ENCODE data around the gene CHCHD2. TPM values are rescaled to one million over a fixed set of nuclear protein-coding genes. Genes with fewer than 3 reads are reported as not detected.
"Not testable (repeated sequence)": the region's sequence is repeated elsewhere in the genome, so short reads cannot be mapped to it uniquely, and the experiment has no call there.

The CHCHD2 gene
- total RNA-seq, 2 experiments from 2014 or later = 764 to 766 TPM

GRCh38 chr7:56104138-56104537, 2.1 kb downstream of the CHCHD2 start:
- DNase-seq; H3K27me3 Mint-ChIP-seq; H3K27ac Mint-ChIP-seq; H3K9me3 Mint-ChIP-seq; intact Hi-C loops (cut with micrococcal nuclease): not testable (repeated sequence)
- Mint-ChIP-seq H3K36me3 (peaks cover 45% of the 10 kb centered on the region), H3K4me1 (ENCODE audit: low read depth) (peaks cover 27% of the 10 kb centered on the region), H3K4me3 (peak overlapping the region; percentile 20)
- POLR2A ChIA-PET = interaction anchor here (0.8 kb wide), 1 partner anchor 31 kb away, joined by 5 read pairs; no protein-coding TSS in a partner anchor
- CTCF ChIA-PET = interaction anchor here (0.6 kb wide), 1 partner anchor 108 kb away, joined by 3 read pairs; no protein-coding TSS in a partner anchor

GRCh38 chr7:56099653-56100052, 6.6 kb downstream of the CHCHD2 start:
- H3K36me3 Mint-ChIP-seq = peaks cover 29% of the 10 kb centered on the region
- intact Hi-C loops (cut with micrococcal nuclease) = no loop called here
- no peak overlapping the region for H3K4me3 Mint-ChIP-seq
- ChIA-PET POLR2A (no interaction called here), CTCF (no interaction called here)
- no peaks in the 10 kb centered on the region for H3K9me3 Mint-ChIP-seq
- no peaks in the 10 kb centered on the region for H3K27me3 Mint-ChIP-seq
- H3K27ac Mint-ChIP-seq = no peak overlapping the region
- no peak for DNase-seq
- H3K4me1 Mint-ChIP-seq (ENCODE audit: low read depth) = peaks cover 5% of the 10 kb centered on the region

- peaks cover 24% of the 10 kb centered on the region for H3K36me3 Mint-ChIP-seq
- H3K4me3 Mint-ChIP-seq; intact Hi-C loops (cut with micrococcal nuclease); H3K27me3 Mint-ChIP-seq; H3K27ac Mint-ChIP-seq; H3K9me3 Mint-ChIP-seq; H3K4me1 Mint-ChIP-seq (ENCODE audit: low read depth); DNase-seq: not testable (repeated sequence)
- ChIA-PET POLR2A (interaction anchor here (0.7 kb wide), 1 partner anchor 61 kb away, joined by 3 read pairs; no protein-coding TSS in a partner anchor), CTCF (interaction anchor here (1.3 kb wide), 1 partner anchor 24 kb away, joined by 4 read pairs; no protein-coding TSS in a partner anchor)
These were observed 7.9 kb downstream of the CHCHD2 start for GRCh38 chr7:56098187-56099008.

- Mint-ChIP-seq H3K27ac (no peak overlapping the region), H3K4me1 (ENCODE audit: low read depth) (no peaks in the 10 kb centered on the region), H3K9me3 (no peaks in the 10 kb centered on the region), H3K4me3 (no peak overlapping the region), H3K36me3 (peaks cover 21% of the 10 kb centered on the region), H3K27me3 (no peaks in the 10 kb centered on the region)
- intact Hi-C loops (cut with micrococcal nuclease) = no loop called here
- DNase-seq = no peak
- POLR2A ChIA-PET = no interaction called here
- CTCF ChIA-PET = no interaction called here
These were observed 8.6 kb downstream of the CHCHD2 start for GRCh38 chr7:56097700-56098099.

GRCh38 chr7:56092789-56093531, 13.3 kb downstream of the CHCHD2 start, which contains the start of gene PHKG1:
Gene PHKG1, minus strand, starts transcription at chr7:56092952. Its CDS starts 4,011 bp downstream, at chr7:56088941.
- no peak for DNase-seq
- ChIA-PET POLR2A (interaction anchor here (1.3 kb wide), 1 partner anchor 9 kb away, joined by 8 read pairs; no protein-coding TSS in a partner anchor), CTCF (interaction anchor here (2.5 kb wide), 1 partner anchor 19 kb away, joined by 9 read pairs; no protein-coding TSS in a partner anchor)
- Mint-ChIP-seq H3K4me3 (no peak within 1 kb of the TSS), H3K36me3 (peaks cover 4% of the 10 kb centered on the region), H3K27me3 (no peaks in the 10 kb centered on the region), H3K9me3 (no peaks in the 10 kb centered on the region), H3K27ac (no peak within 1 kb of the TSS), H3K4me1 (ENCODE audit: low read depth) (no peaks in the 10 kb centered on the region)
- intact Hi-C loops (cut with micrococcal nuclease) = no loop called here

- H3K27me3 Mint-ChIP-seq; intact Hi-C loops (cut with micrococcal nuclease); H3K4me1 Mint-ChIP-seq (ENCODE audit: low read depth); H3K27ac Mint-ChIP-seq; H3K4me3 Mint-ChIP-seq; H3K36me3 Mint-ChIP-seq; DNase-seq; H3K9me3 Mint-ChIP-seq: not testable (repeated sequence)
- CTCF ChIA-PET = interaction anchor here (1.0 to 2.5 kb wide), 2 partner anchors 15 to 18 kb away, joined by 3 to 9 read pairs; no protein-coding TSS in a partner anchor
- POLR2A ChIA-PET = interaction anchor here (1.3 kb wide), 1 partner anchor 8 kb away, joined by 8 read pairs; no protein-coding TSS in a partner anchor
These were observed 13.9 kb downstream of the CHCHD2 start for GRCh38 chr7:56092388-56092787.

GRCh38 chr7:56091591-56091990, 14.7 kb downstream of the CHCHD2 start:
- POLR2A ChIA-PET = no interaction called here
- Mint-ChIP-seq H3K27me3 (no peaks in the 10 kb centered on the region), H3K4me1 (ENCODE audit: low read depth) (no peaks in the 10 kb centered on the region), H3K9me3 (no peaks in the 10 kb centered on the region), H3K27ac (no peak overlapping the region), H3K4me3 (no peak overlapping the region), H3K36me3 (peaks cover 7% of the 10 kb centered on the region)
- DNase-seq = no peak
- CTCF ChIA-PET = interaction anchor here (1.0 to 2.5 kb wide), 2 partner anchors 14 to 17 kb away, joined by 3 to 9 read pairs; no protein-coding TSS in a partner anchor
- intact Hi-C loops (cut with micrococcal nuclease) = no loop called here

- DNase-seq = no peak
- Mint-ChIP-seq H3K9me3 (no peaks in the 10 kb centered on the region), H3K4me3 (no peak overlapping the region), H3K27me3 (no peaks in the 10 kb centered on the region), H3K4me1 (ENCODE audit: low read depth) (no peaks in the 10 kb centered on the region), H3K36me3 (peaks cover 9% of the 10 kb centered on the region), H3K27ac (no peak overlapping the region)
- POLR2A ChIA-PET = no interaction called here
- intact Hi-C loops (cut with micrococcal nuclease) = no loop called here
- CTCF ChIA-PET = no interaction called here
These were observed 18.8 kb downstream of the CHCHD2 start for GRCh38 chr7:56087445-56087844.

- Mint-ChIP-seq H3K4me1 (ENCODE audit: low read depth) (no peaks in the 10 kb centered on the region), H3K4me3 (no peak overlapping the region), H3K27me3 (no peaks in the 10 kb centered on the region), H3K36me3 (peaks cover 12% of the 10 kb centered on the region), H3K9me3 (no peaks in the 10 kb centered on the region), H3K27ac (no peak overlapping the region)
- no peak for DNase-seq
- ChIA-PET POLR2A (no interaction called here), CTCF (no interaction called here)
- intact Hi-C loops (cut with micrococcal nuclease) = no loop called here
These were observed 19.5 kb downstream of the CHCHD2 start for GRCh38 chr7:56086761-56087160.

- DNase-seq = no peak
- Mint-ChIP-seq H3K36me3 (peaks cover 25% of the 10 kb centered on the region), H3K27ac (no peak overlapping the region), H3K4me3 (no peak overlapping the region), H3K27me3 (no peaks in the 10 kb centered on the region), H3K4me1 (ENCODE audit: low read depth) (no peaks in the 10 kb centered on the region), H3K9me3 (no peaks in the 10 kb centered on the region)
- intact Hi-C loops (cut with micrococcal nuclease) = no loop called here
- CTCF ChIA-PET = interaction anchor here (0.7 kb wide), 1 partner anchor 9 kb away, joined by 4 read pairs; no protein-coding TSS in a partner anchor
- POLR2A ChIA-PET = interaction anchor here (1.6 kb wide), 1 partner anchor 10 kb away, joined by 8 read pairs; the partner anchor contains the start of gene PHKG1
These were observed 23.0 kb downstream of the CHCHD2 start for GRCh38 chr7:56083150-56083785.

- no peak for DNase-seq
- POLR2A ChIA-PET = no interaction called here
These were observed 24.5 kb downstream of the CHCHD2 start for GRCh38 chr7:56081626-56082340.

More at GRCh38 chr7:56081626-56082340, 24.5 kb downstream of the CHCHD2 start:
- intact Hi-C loops (cut with micrococcal nuclease) = no loop called here
- Mint-ChIP-seq H3K9me3 (no peaks in the 10 kb centered on the region), H3K27ac (no peak overlapping the region), H3K27me3 (no peaks in the 10 kb centered on the region), H3K36me3 (peaks cover 26% of the 10 kb centered on the region), H3K4me1 (ENCODE audit: low read depth) (no peaks in the 10 kb centered on the region), H3K4me3 (no peak overlapping the region)
- CTCF ChIA-PET = no interaction called here
